GM18861 (cell line): ENCODE data around the gene IGSF8.
"Not testable (repeated sequence)": the region's sequence is repeated elsewhere in the genome, so short reads cannot be mapped to it uniquely, and the experiment has no call there.

Experiments used
- ATAC-seq: cut with Tn5 transposase; IDR thresholded peaks from one replicate; pipeline ENCODE4 v1.9.1; 2021; ENCODE audit not compliant: unreplicated experiment

IGSF8 gene

DNA sequence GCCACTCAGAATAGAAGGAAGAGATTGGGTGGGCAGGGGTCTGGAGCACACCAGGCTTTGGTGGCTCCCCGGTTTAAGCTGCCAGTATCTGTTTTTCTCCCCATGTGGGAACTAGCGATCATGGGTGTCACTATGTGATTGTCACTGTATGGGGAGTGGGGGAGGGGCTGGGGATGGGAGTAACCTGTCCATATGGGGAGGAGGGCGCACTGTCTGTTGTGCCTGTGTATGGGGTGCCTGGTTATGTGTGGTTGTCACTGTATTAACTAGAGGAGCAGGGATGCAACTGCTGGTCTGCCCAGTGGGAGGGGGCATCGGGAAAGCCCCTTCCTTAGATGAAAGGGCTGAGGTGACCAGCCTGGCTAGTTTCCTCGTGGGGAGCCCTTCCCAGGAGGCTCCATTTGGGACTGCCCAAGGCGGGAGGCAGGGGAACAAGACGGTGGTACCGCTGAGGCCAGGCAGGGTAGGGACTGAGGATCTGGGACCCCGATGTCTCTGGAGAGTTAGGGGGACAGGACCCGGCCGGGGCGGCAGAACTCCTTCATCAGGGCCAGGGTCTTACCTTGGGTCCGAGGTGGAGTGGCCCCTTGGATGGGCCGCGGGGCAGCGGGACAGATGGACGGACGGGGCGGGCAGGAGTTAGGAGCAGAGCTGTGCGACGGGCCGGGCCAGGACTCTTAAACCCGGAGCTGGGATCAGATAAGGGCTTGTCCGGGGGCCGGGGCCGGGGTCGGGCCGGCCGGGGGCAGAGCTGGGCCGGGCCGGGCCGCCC, 28.8 kb downstream of the IGSF8 start, which contains the start of gene KCNJ10:
TSS of gene KCNJ10 (minus strand) at position 701 of the 772 bp plus-strand sequence. CDS start 27,628 bp downstream, outside the sequence.
- ATAC-seq = no peak

DNA sequence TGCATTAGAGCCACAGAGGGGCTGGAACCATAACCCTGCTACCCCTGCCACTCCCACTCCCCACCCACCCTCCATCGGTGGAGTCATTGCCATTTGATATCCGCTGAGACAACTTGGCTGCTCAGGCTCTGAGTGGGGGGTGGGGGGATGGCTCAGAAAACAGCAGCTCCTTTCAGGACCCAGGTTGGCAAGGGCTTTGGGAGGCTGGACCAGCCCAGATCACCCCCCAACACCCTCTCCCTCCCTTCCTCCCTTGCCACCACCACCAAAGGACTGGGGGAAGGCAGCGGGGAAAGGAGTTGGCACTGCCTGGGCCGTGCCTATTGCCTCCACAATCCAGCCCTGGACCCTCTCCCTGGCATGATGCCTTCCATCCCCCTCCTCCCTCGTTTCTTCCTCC, 30.2 kb downstream of the IGSF8 start:
- ATAC-seq = no peak

DNA sequence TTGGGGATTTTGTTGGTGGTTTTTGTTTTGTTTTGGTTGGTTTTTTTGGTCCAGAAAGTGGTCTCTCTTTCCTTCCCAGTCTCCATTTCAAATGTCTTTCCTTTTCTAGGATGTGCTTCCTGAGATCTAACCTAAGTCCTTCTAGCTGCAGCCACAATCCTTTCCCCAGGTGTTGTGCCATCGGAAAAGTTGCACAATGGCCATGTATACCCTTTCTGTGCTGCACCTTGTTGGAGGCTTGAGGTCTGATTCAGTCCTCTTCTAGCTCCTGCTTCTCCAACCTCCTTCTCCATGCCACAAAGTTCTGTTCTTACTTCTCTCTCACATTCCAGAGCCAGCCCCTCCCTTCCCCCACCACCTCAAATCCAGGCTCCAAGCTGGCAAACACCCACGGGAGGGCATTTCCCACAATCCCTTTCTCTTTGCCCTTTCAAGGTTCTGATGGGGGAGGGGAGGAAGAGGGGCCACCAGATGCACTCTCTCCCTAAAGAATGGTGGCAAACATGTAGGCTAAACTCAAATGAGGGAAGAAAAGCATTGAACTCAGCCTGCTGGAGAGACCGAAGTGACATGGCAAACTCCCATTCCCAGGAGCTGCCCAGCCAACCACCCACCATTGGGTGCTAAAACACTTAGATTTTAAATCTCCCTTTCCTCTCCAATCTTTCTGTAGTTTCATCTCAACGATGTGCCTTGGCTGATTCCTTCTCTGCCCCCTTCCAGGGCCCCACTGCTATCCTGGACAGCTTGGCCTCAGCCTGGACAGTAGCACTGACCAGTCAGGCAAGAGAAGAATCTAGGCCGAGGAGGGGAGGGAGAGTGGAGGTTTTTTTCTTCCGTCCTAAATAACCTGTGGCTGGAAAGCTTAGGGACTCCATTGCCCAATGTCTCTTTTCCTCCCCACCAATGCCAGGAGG, 31.3 kb downstream of the IGSF8 start:
- no peak for ATAC-seq

DNA sequence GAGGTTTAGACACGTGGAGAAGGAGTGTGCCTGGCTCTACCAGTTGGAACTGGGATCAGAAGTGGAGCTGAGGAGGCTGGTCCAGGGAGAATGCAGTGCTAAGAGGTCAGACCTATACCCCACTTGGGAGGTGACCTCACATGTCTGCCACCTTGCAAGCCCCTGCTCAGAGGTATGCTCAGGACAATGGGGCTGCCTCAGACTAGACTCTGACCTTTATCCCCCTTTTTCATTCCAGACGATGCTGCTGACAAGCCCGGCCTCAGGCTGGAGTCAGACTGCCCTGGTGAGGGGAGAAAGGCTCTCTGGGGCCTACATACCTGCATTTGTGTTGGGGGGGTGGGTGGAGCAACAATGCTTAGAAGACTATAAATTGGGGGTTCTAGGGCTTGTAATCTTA, 33.7 kb downstream of the IGSF8 start:
- no peak for ATAC-seq

DNA sequence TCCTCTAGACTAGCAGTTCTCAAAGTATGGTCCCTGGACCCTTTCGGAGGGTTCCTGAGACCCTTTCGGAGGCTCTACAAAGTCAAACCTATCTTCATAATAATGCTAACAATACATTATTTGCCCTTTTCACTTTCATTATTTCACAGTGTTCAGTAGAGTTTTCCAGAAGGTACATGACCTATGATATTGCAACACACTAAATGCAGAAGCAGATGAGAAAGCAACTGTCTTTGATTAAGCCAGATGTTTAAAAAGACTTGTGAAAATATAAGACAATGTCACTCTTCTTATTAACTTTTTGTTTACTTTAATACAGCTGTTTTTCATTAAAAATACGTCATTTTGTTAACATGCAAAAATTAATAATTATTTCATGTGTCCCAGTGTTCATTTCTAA, 34.3 kb downstream of the IGSF8 start:
- no peak for ATAC-seq

DNA sequence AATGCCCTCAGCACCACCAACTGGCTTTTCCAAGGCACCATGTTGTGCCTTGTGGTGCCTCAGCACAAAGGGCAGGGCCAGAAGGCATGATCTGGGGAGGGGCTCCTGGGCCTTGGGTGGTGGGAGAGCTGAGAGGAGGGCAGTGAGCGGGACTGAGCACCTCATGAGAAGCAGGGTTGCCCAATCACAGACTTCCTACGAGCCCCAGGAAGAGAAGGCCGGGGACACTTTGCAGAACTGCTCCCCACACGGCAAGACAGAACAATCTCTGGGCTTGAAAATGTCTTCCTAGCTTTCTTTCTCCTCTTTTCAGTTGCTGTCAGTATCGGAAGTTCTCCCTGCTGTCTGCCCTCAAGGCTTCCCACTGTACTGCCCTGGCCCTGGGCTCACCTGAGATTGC, 35.2 kb downstream of the IGSF8 start:
- no peak for ATAC-seq

DNA sequence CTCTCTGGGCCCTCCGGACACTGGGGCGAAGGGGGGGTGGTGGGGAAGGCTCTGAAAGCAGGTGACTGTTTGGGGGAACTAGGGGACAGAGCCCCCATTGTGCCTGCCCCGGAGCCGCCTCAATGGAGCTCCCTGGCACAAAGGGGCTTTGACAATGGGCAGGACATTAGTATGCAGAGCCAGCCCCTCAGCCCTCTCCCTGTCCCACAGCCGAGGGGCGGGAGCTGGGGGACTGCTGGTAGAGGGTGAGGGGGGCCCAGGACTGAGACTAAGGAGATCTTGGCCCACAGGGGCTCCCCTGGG, 36.2 kb downstream of the IGSF8 start:
- ATAC-seq = no peak

DNA sequence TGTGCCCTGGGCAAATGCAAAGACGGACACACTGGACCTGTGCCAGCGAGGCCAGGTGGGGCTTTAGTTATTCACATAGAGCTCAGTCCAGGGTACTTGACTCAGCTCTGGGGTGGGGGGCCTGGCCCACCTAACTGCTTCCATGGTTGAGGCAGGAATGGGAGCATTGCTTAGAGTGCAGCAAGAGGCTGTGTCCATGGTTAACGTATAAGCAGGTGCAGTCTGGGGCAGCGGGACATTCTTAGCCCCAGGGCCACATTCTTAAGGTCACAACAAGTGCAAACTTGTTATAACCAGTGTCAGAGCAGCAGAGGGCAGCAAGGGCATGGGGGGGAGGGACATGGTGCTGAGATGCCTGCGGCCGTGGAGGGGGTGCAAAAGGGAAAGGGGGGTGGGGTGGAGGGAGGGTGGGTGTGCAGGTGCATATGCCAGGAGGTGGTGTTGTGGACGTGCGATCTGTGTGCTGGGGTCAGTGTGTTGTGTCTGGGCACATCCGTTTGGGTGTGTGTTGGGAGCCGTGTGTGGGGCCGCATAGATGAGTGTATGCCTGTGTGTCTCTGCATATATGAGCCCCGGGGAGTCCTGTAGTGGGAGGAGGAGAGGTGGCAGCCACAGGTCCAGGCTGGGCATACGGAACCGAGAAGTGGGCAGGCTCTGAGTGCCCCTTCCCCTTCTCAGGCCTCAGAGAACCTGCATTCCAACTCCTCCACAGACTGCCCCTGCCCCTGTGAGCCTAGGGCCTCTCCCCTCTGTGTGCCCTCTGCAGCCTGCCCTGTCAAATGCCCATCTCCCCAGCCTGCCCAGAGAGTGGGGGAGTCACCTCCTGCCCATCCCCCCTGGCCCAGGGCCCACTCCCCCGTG, 36.8 kb downstream of the IGSF8 start:
- ATAC-seq = no peak

DNA sequence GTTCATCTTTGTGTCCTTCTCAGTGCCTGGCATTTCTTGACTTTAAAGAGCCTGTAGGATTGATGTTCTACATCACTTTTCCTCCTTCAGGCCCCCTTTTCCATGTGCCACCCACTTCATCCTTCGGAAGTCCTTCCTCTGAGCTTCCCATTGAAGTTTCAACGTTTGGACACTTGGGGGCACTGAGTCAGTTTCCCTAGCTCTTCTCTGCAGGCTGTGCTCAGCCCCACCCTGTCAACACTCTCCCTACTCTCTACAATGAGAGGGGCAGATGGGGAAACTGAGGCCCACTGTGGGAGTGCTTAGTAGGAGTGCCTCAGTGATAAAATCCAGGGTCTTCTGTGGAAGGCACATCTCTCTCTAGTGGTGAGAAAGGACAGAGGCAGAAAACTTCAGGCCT, 40.3 kb downstream of the IGSF8 start:
- no peak for ATAC-seq

DNA sequence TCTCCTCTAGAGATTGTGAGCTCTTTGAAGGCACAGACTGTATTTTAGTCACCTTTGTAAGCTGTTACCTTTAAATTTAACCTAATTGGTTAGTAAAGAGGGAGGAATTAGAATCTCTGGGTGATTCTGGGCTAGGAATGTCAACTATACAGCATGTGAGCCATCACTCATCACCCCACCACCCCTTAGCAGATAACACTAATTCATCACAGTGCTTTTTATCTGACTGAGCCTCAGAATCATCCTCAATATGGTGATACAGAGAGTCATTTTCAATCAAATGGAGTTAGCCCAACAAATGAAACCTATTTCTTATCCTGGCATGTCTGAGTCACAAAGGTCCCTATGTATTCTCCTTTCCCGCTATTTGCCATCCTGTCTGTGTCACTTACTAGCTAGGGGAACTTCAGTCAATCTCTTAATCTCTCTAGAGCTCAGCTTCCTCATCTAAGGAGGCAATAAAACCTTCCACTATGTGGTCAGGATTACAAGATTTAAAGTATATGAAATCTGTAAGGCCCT, 41.7 kb downstream of the IGSF8 start:
- no peak for ATAC-seq

DNA sequence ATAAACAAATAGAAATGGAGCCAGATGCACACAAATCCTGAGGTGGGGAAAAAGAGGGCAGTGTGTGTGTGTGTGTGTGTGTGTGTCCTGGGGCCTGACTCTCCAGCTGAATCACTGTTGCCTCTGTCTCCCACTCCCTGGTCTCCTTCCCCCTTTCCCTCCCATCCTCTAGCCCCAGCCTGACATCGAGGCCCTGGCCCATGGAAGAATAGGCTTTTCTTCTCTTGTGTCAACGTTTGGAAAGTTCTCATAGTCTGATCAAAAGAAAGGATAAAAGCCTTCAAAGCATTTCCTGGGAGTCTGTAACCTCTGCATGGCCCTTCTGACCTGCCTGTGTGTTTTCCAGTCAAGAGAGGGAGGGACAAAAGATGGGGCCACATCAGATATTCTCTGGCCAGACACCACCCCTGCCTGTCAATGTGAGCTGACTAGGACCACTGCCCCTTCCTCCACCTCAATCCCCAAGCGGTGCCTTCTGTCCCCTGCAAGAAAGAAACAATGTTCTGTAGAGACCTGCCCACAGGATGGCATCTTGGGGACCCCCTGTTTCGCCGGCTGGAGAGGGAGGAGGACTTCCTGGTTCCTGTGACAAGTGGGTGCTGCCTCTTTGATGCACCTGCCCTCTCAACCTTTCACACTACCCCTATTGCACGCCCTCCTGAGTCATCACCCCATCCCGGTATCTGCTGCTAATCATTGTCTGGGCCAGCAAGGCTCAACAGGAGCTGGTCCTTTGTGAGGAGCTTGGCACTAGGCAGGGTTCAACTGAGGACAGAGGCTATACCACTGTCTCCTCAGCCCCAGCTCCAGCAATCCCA, 44.7 kb downstream of the IGSF8 start:
- ATAC-seq = no peak

DNA sequence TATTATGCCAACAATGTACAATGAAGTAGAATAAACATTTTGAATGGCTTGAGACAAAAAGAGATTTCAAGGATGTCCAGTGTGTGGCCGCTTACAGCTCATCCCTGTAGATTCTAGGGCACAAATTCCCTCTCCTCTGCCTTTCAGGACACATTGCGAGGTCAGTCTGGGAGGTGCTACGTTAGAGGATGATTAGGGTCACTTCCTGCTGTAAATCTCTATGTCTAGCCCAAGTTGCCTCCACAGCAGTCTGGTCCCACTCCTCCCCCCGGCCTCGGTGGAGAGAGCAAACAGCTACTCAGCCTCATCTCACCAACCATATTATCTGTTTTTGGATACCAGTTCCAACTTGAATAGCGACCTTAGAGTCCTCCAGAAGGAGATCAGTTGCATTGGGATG, 45.5 kb downstream of the IGSF8 start:
- ATAC-seq = no peak

DNA sequence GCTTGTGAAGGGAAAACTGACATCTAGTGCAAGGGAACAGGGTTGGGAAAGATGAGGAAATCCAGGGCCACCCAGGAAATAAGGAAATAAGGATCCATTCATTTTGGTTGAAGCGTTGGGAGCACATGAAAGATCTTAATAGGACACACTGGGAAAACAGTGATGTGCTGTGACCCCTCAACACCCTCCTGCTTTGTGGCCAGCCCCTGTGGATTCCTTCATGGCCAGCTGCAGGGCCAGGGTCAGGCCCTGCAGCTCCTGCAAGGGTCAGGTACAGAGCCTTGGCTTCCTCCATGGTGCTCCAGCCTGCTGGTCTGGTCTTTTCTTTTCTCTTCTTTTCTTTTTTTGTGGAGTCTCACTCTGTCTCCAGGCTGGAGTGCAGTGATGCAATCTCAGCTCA, 47.8 kb downstream of the IGSF8 start:
- no peak for ATAC-seq

DNA sequence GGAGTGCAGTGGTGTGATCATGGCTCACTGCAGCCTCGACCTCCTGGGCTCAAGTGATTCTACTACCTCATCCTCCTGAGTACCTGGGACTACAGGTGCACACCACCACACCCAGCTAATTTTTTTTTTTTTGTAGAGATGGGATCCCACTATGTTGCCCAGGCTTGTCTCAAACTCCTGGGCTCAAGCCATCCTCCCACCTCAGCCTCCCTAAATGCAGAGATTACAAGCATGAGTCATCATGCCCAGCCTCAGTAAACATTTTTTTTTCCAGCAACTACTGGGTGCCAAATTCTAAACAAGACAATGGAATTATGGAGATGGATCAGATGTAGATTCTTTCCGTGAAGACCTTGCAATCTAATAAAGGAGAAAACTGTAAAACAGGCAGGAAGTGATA, 48.2 kb downstream of the IGSF8 start:
- ATAC-seq = not testable (repeated sequence)

DNA sequence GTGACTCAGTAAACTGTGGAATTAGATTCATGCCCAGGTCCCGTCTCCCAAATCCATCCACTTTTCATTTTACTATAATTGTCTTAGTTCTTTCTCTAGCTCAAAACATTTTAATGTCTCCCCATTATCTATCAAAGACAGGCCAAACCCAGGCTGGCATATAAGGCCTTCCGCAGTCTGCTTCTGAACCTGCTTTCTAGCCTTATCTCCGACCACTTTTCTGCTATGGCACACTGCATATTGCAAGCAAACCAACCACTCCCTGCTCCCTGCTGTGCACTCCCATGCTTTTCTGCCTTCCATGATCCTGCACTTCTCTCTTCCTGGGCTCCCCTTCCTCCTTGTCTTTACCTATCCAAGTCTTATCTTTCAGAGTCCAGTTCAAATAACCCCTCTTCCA, 49.3 kb downstream of the IGSF8 start:
- no peak for ATAC-seq

DNA sequence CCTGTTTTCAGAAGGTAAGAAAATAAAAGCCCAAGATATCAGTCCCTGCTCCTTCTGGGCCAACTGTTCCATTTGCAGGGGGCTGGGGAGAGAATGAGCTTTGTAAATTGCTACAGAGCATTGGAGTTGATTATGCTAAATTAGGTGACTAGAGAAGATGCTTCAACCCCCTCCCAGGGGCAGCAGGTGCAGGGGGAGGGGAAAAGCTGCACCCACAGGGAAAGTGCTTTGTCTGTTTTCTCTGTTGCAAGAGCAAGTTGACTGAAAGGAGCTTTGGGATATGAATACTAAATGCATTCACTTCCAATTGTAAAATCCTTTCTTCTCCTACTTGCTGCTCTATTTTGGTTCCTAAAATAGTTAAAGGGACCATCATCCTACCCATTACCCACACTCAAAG, 50.1 kb downstream of the IGSF8 start:
- no peak for ATAC-seq

DNA sequence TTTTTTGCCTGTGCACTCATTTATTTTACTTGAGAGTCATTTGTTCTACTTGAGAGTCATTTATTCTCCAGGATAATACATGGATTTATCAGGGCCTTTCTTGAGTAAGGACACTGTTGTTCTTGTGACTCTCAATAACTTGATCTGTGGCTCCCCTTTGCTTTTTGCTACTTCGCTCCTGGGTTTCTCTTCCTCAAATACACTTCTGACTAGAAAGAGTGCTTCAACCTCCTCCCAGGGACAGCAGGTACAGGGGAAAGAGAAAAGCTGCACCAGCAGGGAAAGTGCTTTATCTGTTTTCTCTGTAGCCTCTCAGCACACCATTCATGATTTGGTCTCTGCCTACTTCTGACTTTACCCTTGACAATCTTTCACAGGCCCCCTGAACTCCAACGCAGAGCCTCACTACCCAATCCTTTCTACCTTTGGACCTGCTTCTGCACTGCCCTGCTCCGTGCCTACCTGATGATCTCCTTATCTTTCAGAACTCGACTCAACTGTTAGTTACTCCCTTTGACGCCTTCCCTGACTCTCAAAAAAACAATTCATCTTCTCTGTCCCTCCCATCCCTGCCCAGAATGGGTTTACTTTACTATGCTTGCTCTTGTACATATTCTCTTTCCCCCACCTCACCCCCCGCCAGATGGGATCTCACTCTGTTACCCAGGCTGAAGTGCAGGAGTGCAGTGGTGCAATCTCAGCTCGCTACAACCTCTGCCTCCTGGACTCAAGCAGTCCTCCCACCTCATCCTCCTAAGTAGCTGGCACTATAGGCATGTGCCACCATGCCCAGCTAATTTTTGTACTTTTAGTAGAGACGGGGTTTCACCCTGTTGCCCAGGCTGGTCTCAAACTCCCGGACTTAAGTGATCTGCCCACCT, 51.1 kb downstream of the IGSF8 start:
- ATAC-seq = no peak

DNA sequence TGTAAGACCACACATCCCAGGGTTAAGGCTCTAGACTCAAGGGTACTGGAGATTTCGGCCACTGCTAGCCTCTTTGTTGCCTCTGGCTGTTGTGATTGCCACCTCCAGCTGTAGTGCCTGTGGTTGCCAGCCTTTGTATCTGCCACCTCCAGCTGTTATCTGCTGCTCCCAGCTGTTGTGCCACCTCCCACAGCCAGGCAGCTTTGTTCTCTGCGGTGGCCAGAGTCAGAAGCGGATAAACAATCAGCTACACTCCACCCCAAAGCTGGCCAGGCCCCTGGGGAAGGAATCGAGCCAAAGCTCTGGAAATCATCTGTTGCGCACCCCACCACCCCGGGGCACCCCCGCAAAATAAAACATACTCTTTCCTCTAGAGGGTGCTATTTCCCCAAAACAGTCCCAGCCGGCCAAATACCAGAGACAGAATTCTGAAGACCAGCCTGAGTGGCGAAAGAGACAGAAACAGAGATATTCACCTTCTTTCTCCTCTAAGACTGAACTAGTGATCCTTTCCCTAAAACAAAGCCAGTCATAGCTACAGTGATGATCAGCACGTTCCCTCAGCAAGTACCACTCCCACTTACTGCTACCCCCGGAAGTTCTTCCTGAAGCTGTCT, 51.8 kb downstream of the IGSF8 start:
- ATAC-seq = peak; percentile 64

DNA sequence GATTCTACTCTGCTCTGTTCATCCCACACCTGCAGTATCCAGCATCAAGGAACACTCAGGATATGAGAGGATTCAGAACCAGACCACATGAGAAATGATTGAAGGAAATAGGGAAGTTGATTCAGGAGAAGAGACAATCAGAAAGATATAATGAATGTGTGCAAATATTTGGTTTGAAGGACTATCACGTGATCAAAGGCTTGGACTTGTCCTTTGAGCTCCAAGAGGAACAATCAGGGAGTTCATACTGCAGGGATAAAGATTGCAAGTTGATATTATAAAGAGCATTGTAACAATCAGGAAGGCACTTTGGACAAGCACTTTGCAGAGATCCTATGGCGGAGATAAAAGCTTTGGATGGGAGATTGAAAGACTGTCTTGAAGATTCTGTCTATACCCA, 52.8 kb downstream of the IGSF8 start:
- ATAC-seq = no peak
